ENCODE data around the gene NUDCD3.

The NUDCD3 gene

DNA sequence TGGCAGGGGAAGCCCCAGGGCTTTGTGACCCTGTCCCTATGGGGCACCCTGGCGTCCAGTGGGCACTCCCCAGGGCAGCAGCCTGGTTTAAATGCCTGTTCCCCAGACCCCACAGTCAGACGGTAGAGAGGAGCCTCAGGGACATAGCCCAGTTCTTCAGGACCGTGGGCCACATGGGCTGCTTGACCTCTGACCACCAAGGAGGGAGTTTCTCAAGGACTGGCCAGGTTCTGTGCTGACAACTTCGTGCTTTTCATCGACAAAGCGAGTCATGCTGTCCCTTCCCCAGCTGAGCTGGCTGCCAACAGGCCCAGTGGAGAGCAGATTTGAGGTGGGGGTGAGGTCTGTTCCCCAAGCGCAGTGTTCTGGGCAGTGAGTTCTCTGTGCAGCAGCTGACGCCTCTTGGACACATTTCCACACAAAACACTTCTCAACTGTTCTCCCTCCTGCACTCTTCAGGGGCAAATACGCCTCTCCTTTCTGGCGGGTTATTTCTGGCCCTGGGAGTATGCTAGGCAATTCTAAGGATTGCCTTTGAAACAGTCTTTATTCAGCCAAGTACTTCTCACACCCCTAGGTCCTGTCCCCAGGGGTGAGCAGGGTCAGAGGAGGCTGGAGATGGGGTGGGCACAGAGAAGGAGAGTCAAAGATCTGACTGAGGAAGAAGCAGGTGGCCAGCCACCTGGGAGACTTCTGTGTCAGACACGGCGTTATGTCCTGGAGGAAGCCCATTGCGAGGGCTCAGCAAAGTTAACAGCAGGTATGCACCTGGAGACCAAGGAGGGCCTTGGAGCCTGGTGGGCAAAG lies 107.8 kb downstream of the NUDCD3 start:
- no peak for DNase-seq (ENCODE audit: low read depth)

GRCh38 chr7:44381494-44382220 lies 108.8 kb downstream of the NUDCD3 start:
- no peak for DNase-seq (ENCODE audit: low read depth)

DNA sequence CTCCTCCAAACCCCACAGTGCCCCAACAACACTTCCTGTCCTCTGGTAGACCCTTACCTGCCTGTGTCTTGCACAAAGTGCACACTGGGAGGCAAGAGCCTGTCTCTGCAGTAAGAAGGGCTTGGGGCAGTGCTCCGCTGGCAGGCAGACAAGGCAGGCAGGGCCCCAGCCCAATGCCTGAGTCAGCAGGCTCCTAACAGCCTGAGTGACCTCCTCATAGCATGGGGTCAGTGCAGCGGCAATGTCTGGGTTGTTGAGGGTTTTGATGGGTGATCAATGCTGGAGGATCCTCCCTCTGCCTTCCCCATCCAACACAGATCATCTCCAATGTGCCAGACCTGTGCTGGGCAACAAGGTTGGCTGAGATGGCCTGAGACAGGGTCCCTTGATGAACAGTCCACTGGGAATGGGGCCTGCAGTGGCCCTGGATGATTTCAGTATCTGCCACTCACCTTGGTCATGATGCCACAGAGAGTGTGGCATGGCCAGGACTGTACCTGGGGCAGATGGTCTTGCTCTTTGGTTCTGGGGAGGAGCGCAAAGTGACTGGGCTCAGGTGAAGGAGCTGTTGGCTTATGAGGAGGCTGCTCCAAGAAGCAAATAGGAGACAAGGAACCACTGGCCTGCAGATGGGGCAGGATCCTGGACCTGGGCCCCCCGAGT lies 109.5 kb downstream of the NUDCD3 start:
- DNase-seq (ENCODE audit: low read depth): no peak

- no peak for DNase-seq (ENCODE audit: low read depth)
Observed at GRCh38 chr7:44380189-44380830, 110.1 kb downstream of the NUDCD3 start.

GRCh38 chr7:44379366-44380188 lies 110.9 kb downstream of the NUDCD3 start:
- no peak for DNase-seq (ENCODE audit: low read depth)

DNA sequence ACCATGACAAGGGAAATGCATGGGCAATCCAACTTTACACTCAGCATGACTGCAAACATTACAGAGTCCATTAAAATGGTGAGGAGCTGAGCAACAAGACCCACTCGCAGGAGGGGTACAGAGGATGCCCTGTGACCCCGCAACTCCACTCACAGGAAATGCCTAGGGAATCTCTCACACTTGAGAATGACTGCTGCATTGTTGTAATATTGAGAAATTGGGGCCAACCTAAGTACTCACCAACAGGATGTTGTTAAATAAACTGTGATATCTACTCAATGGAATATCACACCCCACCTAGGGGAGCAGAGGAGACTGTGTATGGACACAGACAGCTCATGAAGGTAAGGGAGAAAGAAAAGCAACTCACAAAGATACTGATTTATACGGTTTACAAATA lies 111.7 kb downstream of the NUDCD3 start:
- no peak for DNase-seq (ENCODE audit: low read depth)

DNA sequence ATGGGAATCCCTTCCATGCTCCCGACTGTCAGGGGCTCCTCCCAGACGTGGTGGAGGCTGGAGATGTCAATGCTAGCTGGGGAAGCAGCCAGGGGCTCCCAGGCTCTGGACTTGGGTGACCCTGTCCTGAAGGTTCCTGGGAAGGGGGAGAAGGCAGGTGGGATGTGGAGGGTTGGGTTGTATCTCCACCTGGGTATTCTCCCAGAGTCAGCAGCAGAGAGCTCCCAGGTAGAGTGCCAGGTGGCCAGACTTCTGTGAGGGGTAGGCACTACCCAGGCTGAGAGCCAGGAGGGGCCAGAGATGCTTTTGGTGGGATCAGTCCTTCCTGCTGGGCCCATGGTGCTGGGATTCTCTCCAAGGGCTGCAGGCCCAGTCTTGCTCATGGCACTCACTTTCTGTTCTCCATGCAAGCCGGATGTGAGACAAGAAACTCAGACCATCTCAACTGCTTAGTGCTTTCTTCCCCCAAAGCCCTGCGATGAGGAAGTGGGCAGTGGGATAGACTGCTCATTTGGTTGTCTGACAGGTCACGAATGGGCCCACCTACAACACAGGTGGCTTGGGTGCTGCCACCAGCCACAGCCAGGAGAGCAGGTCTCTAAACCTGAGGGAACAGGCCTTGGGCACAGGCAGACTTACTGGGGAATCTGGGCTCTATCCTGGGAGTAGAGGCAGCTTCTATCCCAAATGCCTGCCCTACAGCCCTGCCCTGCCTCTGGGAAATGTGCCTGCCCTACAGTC lies 112.6 kb downstream of the NUDCD3 start:
- no peak for DNase-seq (ENCODE audit: low read depth)

- no peak for DNase-seq (ENCODE audit: low read depth)
Observed at GRCh38 chr7:44377134-44377463, 113.4 kb downstream of the NUDCD3 start.

DNA sequence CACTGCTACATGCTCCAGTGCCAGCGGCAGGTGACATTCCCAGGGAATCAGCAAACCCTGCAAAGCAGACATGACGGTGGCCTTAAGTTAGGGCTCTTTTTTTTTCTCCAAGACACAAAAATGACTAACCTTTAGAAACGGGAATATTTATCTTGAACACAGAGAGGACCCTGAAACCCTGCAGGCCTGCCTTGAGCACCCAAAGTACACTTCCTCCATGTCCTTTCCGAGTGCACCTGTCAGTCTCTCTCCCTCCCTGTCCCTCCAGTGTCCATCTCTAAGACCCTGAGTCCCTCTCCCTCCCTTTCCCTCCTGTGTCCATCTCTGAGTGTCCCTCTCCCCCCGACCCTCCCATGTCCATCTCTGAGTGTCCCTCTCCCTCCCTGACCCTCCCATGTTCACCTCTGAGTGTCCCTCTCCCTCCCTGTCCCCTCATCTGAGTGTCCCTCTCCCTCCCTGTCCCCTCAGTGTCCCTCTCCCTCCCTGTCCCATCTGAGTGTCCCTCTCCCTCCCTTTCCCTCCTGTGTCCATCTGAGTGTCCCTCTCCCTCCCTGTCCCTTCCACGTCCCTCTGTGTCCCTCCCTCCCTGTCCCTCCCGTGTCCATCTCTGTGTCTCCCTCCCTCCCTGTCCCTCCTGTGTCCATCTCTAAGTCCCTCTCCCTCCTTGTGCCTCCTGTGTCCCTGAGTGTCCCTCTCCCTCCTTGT lies 113.9 kb downstream of the NUDCD3 start:
- no peak for DNase-seq (ENCODE audit: low read depth)

DNA sequence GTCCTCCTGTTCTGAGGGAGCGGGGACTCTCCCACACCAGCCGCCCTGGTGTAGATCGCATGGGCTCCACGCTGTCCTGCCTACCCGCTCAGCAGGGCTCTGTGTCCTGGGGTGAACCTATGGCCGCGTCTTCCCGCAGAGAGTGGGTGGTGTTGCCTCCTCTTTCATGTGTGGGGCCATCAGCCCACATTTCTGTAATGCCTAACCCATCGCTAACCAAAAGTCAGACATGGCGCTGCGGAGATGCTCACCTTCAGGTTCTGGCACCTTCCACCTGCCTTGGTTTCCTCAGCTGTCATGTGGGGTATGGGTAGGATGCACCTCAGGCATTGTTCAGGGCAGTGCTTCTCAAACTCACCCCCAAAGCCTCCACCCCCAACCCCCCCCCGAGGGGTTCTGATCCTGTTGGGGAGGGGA lies 114.5 kb downstream of the NUDCD3 start:
- DNase-seq (ENCODE audit: low read depth): no peak

DNA sequence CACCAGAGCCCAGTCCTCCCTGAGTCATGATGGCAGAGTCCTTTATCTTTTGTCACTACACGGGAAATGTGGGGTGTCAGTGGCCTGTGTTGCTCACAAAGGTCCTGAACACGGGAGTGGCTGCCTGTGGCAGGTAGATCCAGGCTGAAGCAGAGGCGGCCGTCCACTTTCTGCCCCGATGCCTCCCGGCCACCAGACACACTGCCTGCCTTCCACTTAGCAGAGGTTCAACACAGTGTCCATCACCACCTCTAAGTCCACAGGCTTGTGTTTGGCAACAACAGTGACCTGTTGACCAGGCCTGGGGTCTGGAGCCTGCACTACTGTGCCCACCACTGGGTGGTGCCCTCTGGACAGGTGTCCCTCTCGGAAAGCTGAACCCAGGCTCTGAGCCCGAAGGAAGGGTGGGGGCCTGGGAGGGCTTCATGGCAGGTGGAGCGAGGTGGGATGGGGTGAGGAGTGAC lies 115.2 kb downstream of the NUDCD3 start:
- DNase-seq (ENCODE audit: low read depth): no peak

DNA sequence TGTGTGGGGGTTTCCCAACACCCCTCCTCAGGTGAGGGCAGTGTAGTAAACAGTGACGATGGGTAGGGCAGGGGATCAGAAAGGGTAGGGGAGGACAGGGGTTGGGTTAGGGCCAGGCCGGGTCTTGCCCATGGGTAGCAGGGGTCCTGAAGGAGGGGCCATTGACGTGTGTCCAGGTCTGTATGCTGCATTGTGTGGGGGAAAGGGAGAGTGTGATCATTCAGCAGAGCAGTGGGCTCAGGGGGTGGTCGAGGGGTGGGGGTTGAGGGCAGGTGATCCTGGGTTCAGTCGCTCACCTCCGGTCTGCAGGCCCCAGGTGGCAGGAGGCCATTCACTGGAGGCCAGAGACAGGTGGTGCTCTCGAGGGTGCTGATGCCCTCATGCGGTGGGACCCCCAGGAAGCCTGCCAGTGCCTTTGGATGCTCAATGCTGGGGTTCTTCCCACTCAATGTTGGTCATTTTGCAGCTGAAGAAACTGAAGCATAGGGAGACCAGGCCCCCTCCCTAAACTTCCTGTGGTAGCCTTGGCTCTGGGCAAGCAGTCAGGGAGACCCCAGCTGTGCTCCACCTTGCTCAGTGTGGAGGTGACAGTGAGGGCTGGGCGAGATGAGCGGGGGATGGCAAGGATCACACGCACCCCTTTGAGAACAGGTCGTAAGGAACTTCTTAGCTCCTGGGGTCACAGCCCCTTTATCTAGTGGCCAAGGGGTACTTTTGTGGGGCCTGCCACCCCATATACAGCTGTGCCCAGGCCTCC lies 116.3 kb downstream of the NUDCD3 start:
- DNase-seq (ENCODE audit: low read depth): no peak

GRCh38 chr7:44373418-44373740 lies 117.1 kb downstream of the NUDCD3 start:
- DNase-seq (ENCODE audit: low read depth): no peak

GRCh38 chr7:44372560-44373417 lies 117.7 kb downstream of the NUDCD3 start:
- DNase-seq (ENCODE audit: low read depth): no peak

- DNase-seq (ENCODE audit: low read depth): no peak
Observed at GRCh38 chr7:44368885-44369284, 121.6 kb downstream of the NUDCD3 start.

GRCh38 chr7:44368455-44368854 lies 122.0 kb downstream of the NUDCD3 start:
- DNase-seq (ENCODE audit: low read depth): no peak

- DNase-seq (ENCODE audit: low read depth): no peak
Observed at GRCh38 chr7:44367475-44368043, 122.9 kb downstream of the NUDCD3 start.

DNA sequence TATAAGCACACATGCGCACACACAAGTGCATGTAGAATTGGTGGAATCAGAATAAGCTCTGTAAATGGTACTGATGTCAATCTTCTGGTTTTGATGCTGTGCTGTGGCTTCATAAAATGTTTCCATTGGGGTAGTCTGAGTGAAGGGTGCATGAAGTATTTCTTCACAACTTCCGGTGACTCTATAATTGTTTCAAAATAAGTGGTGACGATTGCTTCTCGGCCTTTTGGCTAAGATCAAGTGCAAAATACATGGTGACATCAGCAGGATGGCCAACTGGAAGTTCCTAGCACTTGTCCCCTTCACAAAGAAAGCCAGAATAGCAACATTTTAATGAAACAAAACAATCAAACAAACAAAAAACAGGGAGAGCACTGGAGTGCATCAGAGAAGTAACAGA lies 123.5 kb downstream of the NUDCD3 start:
- no peak for DNase-seq (ENCODE audit: low read depth)
